GM23338 (cell line): ENCODE data around the gene EDEM3.

Experiments used
- CREB1 ChIP-seq: fragments of 250-450 bp; sonication (Bioruptor Pico); IDR thresholded peaks from 2 replicates; pipeline ENCODE4 v1.5.0; 2020; ENCODE audit warnings: low read depth, mild to moderate bottlenecking, moderate library complexity
- EZH2 ChIP-seq: fragments of 200-600 bp; sonication (generic); IDR thresholded peaks from one replicate; pipeline ENCODE4 v1.8.0; 2017; ENCODE audit warnings: antibody characterized with exemption, mild to moderate bottlenecking, low read depth; ENCODE audit not compliant: unreplicated experiment
- EZH2phosphoT487 ChIP-seq: fragments of 200-600 bp; sonication (generic); IDR thresholded peaks from one replicate; pipeline ENCODE4 v1.8.1; 2018; ENCODE audit warnings: antibody characterized with exemption; ENCODE audit not compliant: unreplicated experiment
- JUNB ChIP-seq: IDR thresholded peaks from one replicate; pipeline ENCODE4 v1.6.1; 2016; ENCODE audit warnings: antibody characterized with exemption; ENCODE audit not compliant: unreplicated experiment
- NANOG ChIP-seq: IDR thresholded peaks from 2 replicates; pipeline ENCODE4 v1.6.1; 2016; ENCODE audit warnings: antibody characterized with exemption, borderline replicate concordance
- POLR2AphosphoS5 ChIP-seq: IDR thresholded peaks from 2 replicates; pipeline ENCODE4 v1.6.1; 2016; ENCODE audit warnings: antibody characterized with exemption, low read depth
- ZNF114 ChIP-seq: fragments of 250-450 bp; sonication (Bioruptor Pico); IDR thresholded peaks from 2 replicates; pipeline ENCODE4 v1.5.0; 2020; ENCODE audit warnings: mild to moderate bottlenecking, moderate library complexity
- TF ChIP-seq, protein P1 (sequence below), 2 experiments: fragments of 200-600 bp in 1 of 2; sonication (generic) in 1 of 2; conservative IDR thresholded peaks; 2 replicates each; pipeline versions ENCODE4 v1.5.1 to v1.6.1; 2016 to 2017; ENCODE audit warnings: antibody characterized with exemption in 2 of 2, low read depth in 2 of 2, mild to moderate bottlenecking in 2 of 2, moderate library complexity in 1 of 2
- TF ChIP-seq, protein P2 (sequence below): IDR thresholded peaks from 2 replicates; pipeline ENCODE4 v1.6.1; 2016; ENCODE audit warnings: antibody characterized with exemption
- TF ChIP-seq, protein P3 (sequence below): IDR thresholded peaks from one replicate; pipeline ENCODE4 v1.6.1; 2018; ENCODE audit warnings: antibody characterized with exemption; ENCODE audit not compliant: unreplicated experiment

DNA sequence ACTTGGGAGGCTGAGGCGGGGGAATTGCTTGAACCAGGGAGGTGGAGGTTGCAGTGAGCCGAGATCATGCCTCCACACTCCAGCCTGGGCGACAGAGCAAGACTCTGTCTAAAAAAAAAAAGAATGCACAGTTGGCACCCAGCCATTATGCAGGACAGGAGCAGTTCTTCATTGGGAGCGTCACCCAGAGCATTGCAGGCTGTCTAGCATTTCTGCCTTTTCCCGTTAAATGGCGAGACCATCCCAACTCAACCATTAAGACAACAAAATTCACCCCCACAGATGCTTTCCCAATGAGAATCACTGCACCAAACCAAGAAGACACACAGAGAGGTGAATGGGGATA is 105.8 kb downstream of the EDEM3 start:
- TF ChIP-seq POLR2AphosphoS5 (no peak), JUNB (no peak), EZH2 (no peak), EZH2phosphoT487 (no peak), NANOG (no peak), ZNF114 (no peak), CREB1 (no peak)
- TF ChIP-seq, protein P1, sequence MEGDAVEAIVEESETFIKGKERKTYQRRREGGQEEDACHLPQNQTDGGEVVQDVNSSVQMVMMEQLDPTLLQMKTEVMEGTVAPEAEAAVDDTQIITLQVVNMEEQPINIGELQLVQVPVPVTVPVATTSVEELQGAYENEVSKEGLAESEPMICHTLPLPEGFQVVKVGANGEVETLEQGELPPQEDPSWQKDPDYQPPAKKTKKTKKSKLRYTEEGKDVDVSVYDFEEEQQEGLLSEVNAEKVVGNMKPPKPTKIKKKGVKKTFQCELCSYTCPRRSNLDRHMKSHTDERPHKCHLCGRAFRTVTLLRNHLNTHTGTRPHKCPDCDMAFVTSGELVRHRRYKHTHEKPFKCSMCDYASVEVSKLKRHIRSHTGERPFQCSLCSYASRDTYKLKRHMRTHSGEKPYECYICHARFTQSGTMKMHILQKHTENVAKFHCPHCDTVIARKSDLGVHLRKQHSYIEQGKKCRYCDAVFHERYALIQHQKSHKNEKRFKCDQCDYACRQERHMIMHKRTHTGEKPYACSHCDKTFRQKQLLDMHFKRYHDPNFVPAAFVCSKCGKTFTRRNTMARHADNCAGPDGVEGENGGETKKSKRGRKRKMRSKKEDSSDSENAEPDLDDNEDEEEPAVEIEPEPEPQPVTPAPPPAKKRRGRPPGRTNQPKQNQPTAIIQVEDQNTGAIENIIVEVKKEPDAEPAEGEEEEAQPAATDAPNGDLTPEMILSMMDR (conservative IDR thresholded peaks at IDR 0.05; ENCODE audit: low read depth in 2 of 2) = no peak
- TF ChIP-seq, protein P2, sequence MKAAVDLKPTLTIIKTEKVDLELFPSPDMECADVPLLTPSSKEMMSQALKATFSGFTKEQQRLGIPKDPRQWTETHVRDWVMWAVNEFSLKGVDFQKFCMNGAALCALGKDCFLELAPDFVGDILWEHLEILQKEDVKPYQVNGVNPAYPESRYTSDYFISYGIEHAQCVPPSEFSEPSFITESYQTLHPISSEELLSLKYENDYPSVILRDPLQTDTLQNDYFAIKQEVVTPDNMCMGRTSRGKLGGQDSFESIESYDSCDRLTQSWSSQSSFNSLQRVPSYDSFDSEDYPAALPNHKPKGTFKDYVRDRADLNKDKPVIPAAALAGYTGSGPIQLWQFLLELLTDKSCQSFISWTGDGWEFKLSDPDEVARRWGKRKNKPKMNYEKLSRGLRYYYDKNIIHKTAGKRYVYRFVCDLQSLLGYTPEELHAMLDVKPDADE = no peak
- TF ChIP-seq, protein P3, sequence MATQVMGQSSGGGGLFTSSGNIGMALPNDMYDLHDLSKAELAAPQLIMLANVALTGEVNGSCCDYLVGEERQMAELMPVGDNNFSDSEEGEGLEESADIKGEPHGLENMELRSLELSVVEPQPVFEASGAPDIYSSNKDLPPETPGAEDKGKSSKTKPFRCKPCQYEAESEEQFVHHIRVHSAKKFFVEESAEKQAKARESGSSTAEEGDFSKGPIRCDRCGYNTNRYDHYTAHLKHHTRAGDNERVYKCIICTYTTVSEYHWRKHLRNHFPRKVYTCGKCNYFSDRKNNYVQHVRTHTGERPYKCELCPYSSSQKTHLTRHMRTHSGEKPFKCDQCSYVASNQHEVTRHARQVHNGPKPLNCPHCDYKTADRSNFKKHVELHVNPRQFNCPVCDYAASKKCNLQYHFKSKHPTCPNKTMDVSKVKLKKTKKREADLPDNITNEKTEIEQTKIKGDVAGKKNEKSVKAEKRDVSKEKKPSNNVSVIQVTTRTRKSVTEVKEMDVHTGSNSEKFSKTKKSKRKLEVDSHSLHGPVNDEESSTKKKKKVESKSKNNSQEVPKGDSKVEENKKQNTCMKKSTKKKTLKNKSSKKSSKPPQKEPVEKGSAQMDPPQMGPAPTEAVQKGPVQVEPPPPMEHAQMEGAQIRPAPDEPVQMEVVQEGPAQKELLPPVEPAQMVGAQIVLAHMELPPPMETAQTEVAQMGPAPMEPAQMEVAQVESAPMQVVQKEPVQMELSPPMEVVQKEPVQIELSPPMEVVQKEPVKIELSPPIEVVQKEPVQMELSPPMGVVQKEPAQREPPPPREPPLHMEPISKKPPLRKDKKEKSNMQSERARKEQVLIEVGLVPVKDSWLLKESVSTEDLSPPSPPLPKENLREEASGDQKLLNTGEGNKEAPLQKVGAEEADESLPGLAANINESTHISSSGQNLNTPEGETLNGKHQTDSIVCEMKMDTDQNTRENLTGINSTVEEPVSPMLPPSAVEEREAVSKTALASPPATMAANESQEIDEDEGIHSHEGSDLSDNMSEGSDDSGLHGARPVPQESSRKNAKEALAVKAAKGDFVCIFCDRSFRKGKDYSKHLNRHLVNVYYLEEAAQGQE = no peak
